HCT116 (cell line): ENCODE measurements around the gene INTS1. TPM values are rescaled to one million over a fixed set of nuclear protein-coding genes. Genes with fewer than 3 reads are reported as not detected.
A peak's percentile ranks its signal among the peaks of the same experiment; 100 is the strongest.

Source experiments
- ATAC-seq: fragments of 200-7000 bp; cut with Tn5 transposase; 2 replicates; pipeline ENCODE4 v1.9.1; 2020; ENCODE audit warnings: mild to moderate bottlenecking, moderate library complexity
- BruUV-seq: library from RNA; stranded (reverse); fragments of 400-500 nt; replicated peaks from 2 replicates; lab custom pipeline; 2021; lab: Mats Ljungman, UMichigan
- CTCF ChIA-PET: fragments of 300-600 bp; sonication (Branson Sonifier 250); formaldehyde crosslinking; loops from one replicate; lab custom pipeline; 2021; ENCODE audit warnings: antibody characterized with exemption; lab: Charles Lee
- POLR2A ChIA-PET: fragments of 300-600, 350-600 bp; sonication (Branson Sonifier 250); formaldehyde crosslinking; loops from one replicate; lab custom pipeline; 2021; ENCODE audit warnings: antibody characterized with exemption; lab: Charles Lee
- RAD21 ChIA-PET, 2 experiments: fragments of 300-600 bp; sonication (Branson Sonifier 250); formaldehyde crosslinking; loops; one replicate each; lab custom pipeline; 2023; ENCODE audit warnings: low total read pairs in 2 of 2; ENCODE audit not compliant: uncharacterized antibody in 2 of 2, unreplicated experiment in 2 of 2, low non-redundant PET in 1 of 2; lab: Charles Lee
- DNase-seq: peaks from one replicate; pipeline ENCODE4 v3.0.0-alpha.2; 2010; ENCODE audit warnings: low read depth, low spot score
- H2AFZ ChIP-seq: fragments of 200-600 bp; shearing (Covaris generic), sonication (generic); 2 replicates; pipeline ENCODE4 v1.6.1; 2017; ENCODE audit warnings: low read depth, mixed run types, mixed read lengths, antibody characterized with exemption, low read length; ENCODE audit not compliant: poor library complexity, severe bottlenecking
- H3K27ac ChIP-seq: 2 replicates; pipeline ENCODE4 v1.5.1; 2012; ENCODE audit warnings: low read depth, low read length
- H3K27me3 ChIP-seq: fragments of 200-600 bp; sonication (generic); 2 replicates; pipeline ENCODE4 v1.6.1; 2016; ENCODE audit warnings: mixed run types, low read length, mixed read lengths; ENCODE audit not compliant: insufficient read depth
- H3K36me3 ChIP-seq, 2 experiments: fragments of 200-500 bp in 1 of 2; fragments of 200-600 bp in 1 of 2; sonication (Bioruptor generic) in 1 of 2; sonication (generic) in 1 of 2; 2 replicates each; pipeline versions ENCODE4 v1.5.1 to v1.6.1; 2014 to 2016; ENCODE audit warnings: low read length in 2 of 2, inconsistent platforms in 1 of 2, mixed read lengths in 1 of 2, mixed run types in 1 of 2; ENCODE audit not compliant: insufficient read depth in 2 of 2, control insufficient read depth in 1 of 2
- H3K4me1 ChIP-seq, 2 experiments: fragments of 200-600 bp in 1 of 2; sonication (generic) in 1 of 2; 2 replicates each; pipeline versions ENCODE4 v1.5.1 to v1.6.1; 2012 to 2017; ENCODE audit warnings: low read length in 2 of 2, inconsistent platforms in 1 of 2, mild to moderate bottlenecking in 1 of 2, mixed read lengths in 1 of 2, mixed run types in 1 of 2, moderate library complexity in 1 of 2; ENCODE audit not compliant: insufficient read depth in 2 of 2, control insufficient read depth in 1 of 2
- H3K4me2 ChIP-seq: fragments of 200-600 bp; sonication (generic); 2 replicates; pipeline ENCODE4 v1.6.1; 2017; ENCODE audit warnings: mixed run types, low read length, mixed read lengths
- H3K4me3 ChIP-seq, 2 experiments: fragments of 200-600 bp in 1 of 2; sonication (generic) in 1 of 2; replicated peaks in 1 of 2; 2 replicates each; pipeline ENCODE4 v1.5.1; 2011 to 2016; ENCODE audit warnings: low read length in 2 of 2, control low read depth in 1 of 2, low read depth in 1 of 2, mild to moderate bottlenecking in 1 of 2, mixed read lengths in 1 of 2, mixed run types in 1 of 2
- H3K79me2 ChIP-seq: fragments of 200-600 bp; sonication (generic); 2 replicates; pipeline ENCODE4 v1.6.1; 2017; ENCODE audit warnings: mild to moderate bottlenecking, mixed run types, low read length, moderate library complexity, mixed read lengths; ENCODE audit not compliant: insufficient read depth
- H3K9ac ChIP-seq: fragments of 200-600 bp; sonication (generic); 2 replicates; pipeline ENCODE4 v1.6.1; 2016; ENCODE audit warnings: low read length, mixed read lengths
- H3K9me2 ChIP-seq: fragments of 200-600 bp; sonication (generic), shearing (Covaris generic); 2 replicates; pipeline ENCODE4 v1.6.1; 2017; ENCODE audit warnings: mixed run types, mild to moderate bottlenecking, moderate library complexity; ENCODE audit not compliant: insufficient read depth
- H3K9me3 ChIP-seq, 2 experiments: fragments of 200-500 bp in 1 of 2; fragments of 200-600 bp in 1 of 2; sonication (Bioruptor generic) in 1 of 2; sonication (generic) in 1 of 2; 2 replicates each; pipeline ENCODE4 v1.6.1; 2014 to 2017; ENCODE audit warnings: low read length in 2 of 2, mixed read lengths in 2 of 2, inconsistent platforms in 1 of 2, low read depth in 1 of 2, mild to moderate bottlenecking in 1 of 2, mixed run types in 1 of 2, moderate library complexity in 1 of 2; ENCODE audit not compliant: control insufficient read depth in 1 of 2, insufficient read depth in 1 of 2
- H4K20me1 ChIP-seq: fragments of 200-600 bp; sonication (generic), shearing (Covaris generic); 2 replicates; pipeline ENCODE4 v1.6.1; 2017; ENCODE audit warnings: mixed run types, mild to moderate bottlenecking, moderate library complexity; ENCODE audit not compliant: insufficient read depth
- ELF1 ChIP-seq: IDR thresholded peaks from 2 replicates; pipeline ENCODE4 v1.6.1; 2012; ENCODE audit warnings: low read depth, borderline replicate concordance
- EZH2 ChIP-seq: fragments of 200-600 bp; sonication (generic); IDR thresholded peaks from 2 replicates; pipeline ENCODE4 v1.6.1; 2017; ENCODE audit warnings: antibody characterized with exemption, mixed run types
- EZH2phosphoT487 ChIP-seq: fragments of 200-600 bp; IDR thresholded peaks from 2 replicates; pipeline ENCODE4 v1.6.1; 2018; ENCODE audit warnings: antibody characterized with exemption, borderline replicate concordance
- MAX ChIP-seq: IDR thresholded peaks from 2 replicates; pipeline ENCODE4 v1.6.1; 2012
- POLR2A ChIP-seq: IDR thresholded peaks from 2 replicates; pipeline ENCODE4 v1.7.0; 2011; ENCODE audit warnings: borderline replicate concordance; ENCODE audit not compliant: insufficient read depth, insufficient read length; ENCODE audit errors: extremely low read depth
- RAD21 ChIP-seq: IDR thresholded peaks from 2 replicates; pipeline ENCODE4 v1.6.1; 2012; ENCODE audit warnings: low read depth, mild to moderate bottlenecking
- SIN3A ChIP-seq: IDR thresholded peaks from 2 replicates; pipeline ENCODE4 v1.6.1; 2012; ENCODE audit warnings: low read depth
- TCF7L2 ChIP-seq: IDR thresholded peaks from 2 replicates; pipeline ENCODE4 v1.7.0; 2011; ENCODE audit warnings: borderline replicate concordance, inconsistent platforms; ENCODE audit not compliant: insufficient read depth, insufficient read length; ENCODE audit errors: extremely low read depth
- YY1 ChIP-seq: IDR thresholded peaks from 2 replicates; pipeline ENCODE4 v1.6.1; 2011; ENCODE audit warnings: low read length, low read depth, moderate library complexity, mild to moderate bottlenecking; ENCODE audit not compliant: insufficient replicate concordance; ENCODE audit errors: extremely low read depth
- ZFX ChIP-seq: fragments of 450-650 bp; IDR thresholded peaks from 2 replicates; pipeline ENCODE4 v1.6.1; 2017
- ZNF274 ChIP-seq: fragments of 200-500 bp; sonication (Bioruptor generic); IDR thresholded peaks from 2 replicates; pipeline ENCODE4 v1.6.1; 2014; ENCODE audit warnings: mild to moderate bottlenecking, low read depth, low read length, inconsistent platforms
- intact Hi-C: fragments of 100-400 bp; cut with micrococcal nuclease; formaldehyde crosslinking; loops from 2 replicates; pipeline ENCODE4 v1.10.0; 2022
- total RNA-seq: library from RNA; stranded (reverse); gene quantifications from one replicate; pipeline ENCODE4 v1.2.1, GENCODE V29; 2021; ENCODE audit not compliant: unreplicated experiment
- TF ChIP-seq, protein P1 (sequence below): IDR thresholded peaks from 2 replicates; pipeline ENCODE4 v1.6.1; 2012; ENCODE audit warnings: low read depth
- TF ChIP-seq, protein P2 (sequence below): IDR thresholded peaks from 2 replicates; pipeline ENCODE4 v1.6.1; 2011; ENCODE audit warnings: mild to moderate bottlenecking, low read length, moderate library complexity; ENCODE audit not compliant: insufficient replicate concordance; ENCODE audit errors: extremely low read depth
- TF ChIP-seq, protein P3 (sequence below), 3 experiments: fragments of 200-600 bp in 1 of 3; sonication (generic) in 1 of 3; IDR thresholded peaks in 2 of 3; conservative IDR thresholded peaks in 1 of 3; 2 replicates each; pipeline ENCODE4 v1.5.1; 2012 to 2017; ENCODE audit warnings: low read depth in 2 of 3, low read length in 2 of 3, antibody characterized with exemption in 1 of 3, borderline replicate concordance in 1 of 3, control low read depth in 1 of 3, mild to moderate bottlenecking in 1 of 3, mixed read lengths in 1 of 3, mixed run types in 1 of 3, moderate library complexity in 1 of 3; ENCODE audit not compliant: insufficient read depth in 1 of 3

Gene INTS1
- total RNA-seq, 1 experiment from 2014 or later, result 167 TPM

DNA sequence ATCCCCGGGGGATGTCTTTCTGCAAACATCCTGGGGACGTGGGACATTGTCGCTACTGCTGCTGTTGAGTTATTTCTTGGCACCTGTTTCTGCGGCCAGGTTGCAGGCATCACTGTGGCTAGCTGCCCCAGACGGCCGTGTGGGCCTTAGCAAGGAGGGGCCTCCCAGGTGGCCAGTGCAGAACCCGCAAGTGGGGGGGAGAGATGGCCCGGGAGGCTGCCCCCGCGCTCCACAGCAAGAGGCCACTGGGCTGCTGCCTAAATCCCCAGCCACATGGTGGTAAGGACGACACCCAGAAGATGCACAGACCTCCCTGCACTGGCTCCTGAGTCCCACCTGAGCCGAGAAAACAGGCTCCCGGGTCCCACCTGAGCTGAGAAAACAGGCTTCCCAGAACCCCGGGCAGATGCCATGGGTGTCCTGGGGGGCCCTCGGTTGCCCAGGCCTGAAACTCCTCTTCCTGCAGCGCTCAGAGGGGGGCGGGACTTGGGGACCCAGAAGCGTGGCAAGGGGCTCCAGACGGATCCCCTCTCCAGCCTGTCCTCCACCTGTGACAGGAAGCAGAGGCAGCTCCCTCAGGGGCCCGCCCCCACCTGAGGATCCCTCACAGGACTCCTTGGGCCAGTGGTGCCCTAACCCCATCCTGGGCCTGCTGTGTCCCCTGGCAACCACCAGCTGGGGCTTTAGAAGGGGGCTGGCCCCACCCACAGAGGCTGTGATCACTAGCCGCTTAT is 25.4 kb upstream of the INTS1 start (continued):
- TF ChIP-seq, protein P1, sequence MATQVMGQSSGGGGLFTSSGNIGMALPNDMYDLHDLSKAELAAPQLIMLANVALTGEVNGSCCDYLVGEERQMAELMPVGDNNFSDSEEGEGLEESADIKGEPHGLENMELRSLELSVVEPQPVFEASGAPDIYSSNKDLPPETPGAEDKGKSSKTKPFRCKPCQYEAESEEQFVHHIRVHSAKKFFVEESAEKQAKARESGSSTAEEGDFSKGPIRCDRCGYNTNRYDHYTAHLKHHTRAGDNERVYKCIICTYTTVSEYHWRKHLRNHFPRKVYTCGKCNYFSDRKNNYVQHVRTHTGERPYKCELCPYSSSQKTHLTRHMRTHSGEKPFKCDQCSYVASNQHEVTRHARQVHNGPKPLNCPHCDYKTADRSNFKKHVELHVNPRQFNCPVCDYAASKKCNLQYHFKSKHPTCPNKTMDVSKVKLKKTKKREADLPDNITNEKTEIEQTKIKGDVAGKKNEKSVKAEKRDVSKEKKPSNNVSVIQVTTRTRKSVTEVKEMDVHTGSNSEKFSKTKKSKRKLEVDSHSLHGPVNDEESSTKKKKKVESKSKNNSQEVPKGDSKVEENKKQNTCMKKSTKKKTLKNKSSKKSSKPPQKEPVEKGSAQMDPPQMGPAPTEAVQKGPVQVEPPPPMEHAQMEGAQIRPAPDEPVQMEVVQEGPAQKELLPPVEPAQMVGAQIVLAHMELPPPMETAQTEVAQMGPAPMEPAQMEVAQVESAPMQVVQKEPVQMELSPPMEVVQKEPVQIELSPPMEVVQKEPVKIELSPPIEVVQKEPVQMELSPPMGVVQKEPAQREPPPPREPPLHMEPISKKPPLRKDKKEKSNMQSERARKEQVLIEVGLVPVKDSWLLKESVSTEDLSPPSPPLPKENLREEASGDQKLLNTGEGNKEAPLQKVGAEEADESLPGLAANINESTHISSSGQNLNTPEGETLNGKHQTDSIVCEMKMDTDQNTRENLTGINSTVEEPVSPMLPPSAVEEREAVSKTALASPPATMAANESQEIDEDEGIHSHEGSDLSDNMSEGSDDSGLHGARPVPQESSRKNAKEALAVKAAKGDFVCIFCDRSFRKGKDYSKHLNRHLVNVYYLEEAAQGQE, result no peak
- TF ChIP-seq ZFX (no peak), YY1 (no peak), TCF7L2 (no peak), ELF1 (no peak), EZH2 (no peak)

- Histone ChIP-seq H3K79me2 (peaks cover 3% of the 10 kb centered on the region), H3K9ac (no peak overlapping the region), H3K9me3 (no peaks in the 10 kb centered on the region), H3K4me3 (no peak overlapping the region), H3K36me3 (no peaks in the 10 kb centered on the region), H3K4me1 (peaks cover 15 to 38% of the 10 kb centered on the region in 2 experiments), H4K20me1 (no peaks in the 10 kb centered on the region), H3K4me2 (peak overlapping the region; percentile 15; the same call in 1 of the 2 replicates), H2AFZ (no peak overlapping the region), H3K27ac (peak overlapping the region; percentile 35; the same call in 1 of the 2 replicates), H3K9me2 (no peaks in the 10 kb centered on the region), H3K27me3 (no peaks in the 10 kb centered on the region)
- intact Hi-C loops, result no loop called here
- ChIA-PET POLR2A (no interaction called here), RAD21 (no interaction called here), CTCF (no interaction called here)
- BruUV-seq, result no TSS peak
- DNase-seq (no peak), ATAC-seq (peak; percentile 49; the same call in 1 of the 2 replicates)
- TF ChIP-seq MAX (no peak), YY1 (no peak), RAD21 (no peak), POLR2A (no peak), SIN3A (no peak), ELF1 (no peak), EZH2 (no peak), EZH2phosphoT487 (no peak), ZNF274 (no peak)
- TF ChIP-seq, protein P2, sequence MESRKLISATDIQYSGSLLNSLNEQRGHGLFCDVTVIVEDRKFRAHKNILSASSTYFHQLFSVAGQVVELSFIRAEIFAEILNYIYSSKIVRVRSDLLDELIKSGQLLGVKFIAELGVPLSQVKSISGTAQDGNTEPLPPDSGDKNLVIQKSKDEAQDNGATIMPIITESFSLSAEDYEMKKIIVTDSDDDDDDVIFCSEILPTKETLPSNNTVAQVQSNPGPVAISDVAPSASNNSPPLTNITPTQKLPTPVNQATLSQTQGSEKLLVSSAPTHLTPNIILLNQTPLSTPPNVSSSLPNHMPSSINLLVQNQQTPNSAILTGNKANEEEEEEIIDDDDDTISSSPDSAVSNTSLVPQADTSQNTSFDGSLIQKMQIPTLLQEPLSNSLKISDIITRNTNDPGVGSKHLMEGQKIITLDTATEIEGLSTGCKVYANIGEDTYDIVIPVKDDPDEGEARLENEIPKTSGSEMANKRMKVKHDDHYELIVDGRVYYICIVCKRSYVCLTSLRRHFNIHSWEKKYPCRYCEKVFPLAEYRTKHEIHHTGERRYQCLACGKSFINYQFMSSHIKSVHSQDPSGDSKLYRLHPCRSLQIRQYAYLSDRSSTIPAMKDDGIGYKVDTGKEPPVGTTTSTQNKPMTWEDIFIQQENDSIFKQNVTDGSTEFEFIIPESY, result no peak
- TF ChIP-seq, protein P3, sequence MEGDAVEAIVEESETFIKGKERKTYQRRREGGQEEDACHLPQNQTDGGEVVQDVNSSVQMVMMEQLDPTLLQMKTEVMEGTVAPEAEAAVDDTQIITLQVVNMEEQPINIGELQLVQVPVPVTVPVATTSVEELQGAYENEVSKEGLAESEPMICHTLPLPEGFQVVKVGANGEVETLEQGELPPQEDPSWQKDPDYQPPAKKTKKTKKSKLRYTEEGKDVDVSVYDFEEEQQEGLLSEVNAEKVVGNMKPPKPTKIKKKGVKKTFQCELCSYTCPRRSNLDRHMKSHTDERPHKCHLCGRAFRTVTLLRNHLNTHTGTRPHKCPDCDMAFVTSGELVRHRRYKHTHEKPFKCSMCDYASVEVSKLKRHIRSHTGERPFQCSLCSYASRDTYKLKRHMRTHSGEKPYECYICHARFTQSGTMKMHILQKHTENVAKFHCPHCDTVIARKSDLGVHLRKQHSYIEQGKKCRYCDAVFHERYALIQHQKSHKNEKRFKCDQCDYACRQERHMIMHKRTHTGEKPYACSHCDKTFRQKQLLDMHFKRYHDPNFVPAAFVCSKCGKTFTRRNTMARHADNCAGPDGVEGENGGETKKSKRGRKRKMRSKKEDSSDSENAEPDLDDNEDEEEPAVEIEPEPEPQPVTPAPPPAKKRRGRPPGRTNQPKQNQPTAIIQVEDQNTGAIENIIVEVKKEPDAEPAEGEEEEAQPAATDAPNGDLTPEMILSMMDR (IDR thresholded peaks at IDR 0.05 in 2 of 3, conservative IDR thresholded peaks at IDR 0.05 in 1 of 3; ENCODE audit: borderline replicate concordance in 1 of 3, insufficient read depth in 1 of 3, low read depth in 2 of 3, low read length in 2 of 3), result no peak
Observed at GRCh38 chr7:1526271-1526754, 22.1 kb upstream of the INTS1 start.
